Endothelial cell of umbilical vein (primary cell): ENCODE data around the gene MKLN1. TPM values are rescaled to one million over a fixed set of nuclear protein-coding genes. Genes with fewer than 3 reads are reported as not detected.

ENCODE experiments used
- BruUV-seq: library from RNA; stranded (reverse); fragments of 400-500 nt; replicated peaks from 2 replicates; lab custom pipeline; 2021; lab: Mats Ljungman, UMichigan
- CTCF ChIA-PET: fragments of 300-600, 350-600 bp; sonication (Branson Sonifier 250); formaldehyde crosslinking; loops from one replicate; lab custom pipeline; 2021; ENCODE audit warnings: antibody characterized with exemption, inconsistent platforms; lab: Charles Lee
- POLR2A ChIA-PET: fragments of 300-600, 350-600 bp; sonication (Branson Sonifier 250); formaldehyde crosslinking; loops from one replicate; lab custom pipeline; 2021; ENCODE audit warnings: antibody characterized with exemption, inconsistent platforms; lab: Charles Lee
- DNase-seq: peaks from one replicate; pipeline ENCODE4 v3.0.0-alpha.2; 2011; ENCODE audit warnings: low read depth, low spot score
- FAIRE-seq: peaks from 2 replicates; lab custom pipeline; 2011; peaks lifted over from hg19 to GRCh38; lab: Jason Lieb, UNC
- H2AFZ ChIP-seq: 2 replicates; pipeline ENCODE4 v1.6.0; 2012; ENCODE audit warnings: low read depth, low read length, control low read depth, inconsistent platforms
- H3K27ac ChIP-seq: 2 replicates; pipeline ENCODE4 v1.5.1; 2011; ENCODE audit warnings: low read depth, mild to moderate bottlenecking, control low read depth, low read length, moderate library complexity; ENCODE audit not compliant: insufficient read depth
- H3K27me3 ChIP-seq, 2 experiments: 2 replicates each; pipeline versions ENCODE4 v1.6.0 to v1.6.1; 2011; ENCODE audit warnings: low read length in 2 of 2, mixed read lengths in 1 of 2; ENCODE audit not compliant: control insufficient read depth in 2 of 2, insufficient read depth in 2 of 2
- H3K36me3 ChIP-seq, 2 experiments: 2 replicates in 1 of 2; 3 replicates in 1 of 2; pipeline ENCODE4 v1.5.1; 2011; ENCODE audit warnings: low read length in 2 of 2, mild to moderate bottlenecking in 1 of 2, moderate library complexity in 1 of 2; ENCODE audit not compliant: control insufficient read depth in 2 of 2, insufficient read depth in 2 of 2; ENCODE audit errors: extremely low read depth in 1 of 2
- H3K4me1 ChIP-seq: 3 replicates; pipeline ENCODE4 v1.5.1; 2011; ENCODE audit warnings: mild to moderate bottlenecking, low read length; ENCODE audit not compliant: control insufficient read depth, insufficient read depth; ENCODE audit errors: extremely low read depth
- H3K4me2 ChIP-seq: 2 replicates; pipeline ENCODE4 v1.6.1; 2011; ENCODE audit warnings: low read length, control low read depth, mixed read lengths; ENCODE audit not compliant: insufficient read depth
- H3K4me3 ChIP-seq, 3 experiments: fragments of 200-600 bp in 1 of 3; sonication (generic), shearing (Covaris generic) in 1 of 3; replicated peaks in 1 of 3; 2 replicates each; pipeline ENCODE4 v1.5.1; 2011 to 2016; ENCODE audit warnings: control low read depth in 3 of 3, low read length in 3 of 3, mild to moderate bottlenecking in 2 of 3, inconsistent platforms in 1 of 3, low read depth in 1 of 3, moderate library complexity in 1 of 3; ENCODE audit not compliant: insufficient read depth in 1 of 3
- H3K79me2 ChIP-seq: 2 replicates; pipeline ENCODE4 v1.6.0; 2012; ENCODE audit warnings: low read length, inconsistent platforms; ENCODE audit not compliant: control insufficient read depth, insufficient read depth
- H3K9ac ChIP-seq: replicated peaks from 2 replicates; pipeline ENCODE3; 2011; ENCODE audit warnings: low read length, control low read depth; ENCODE audit not compliant: insufficient read depth; ENCODE audit errors: extremely low read depth
- H3K9me1 ChIP-seq: replicated peaks from 3 replicates; pipeline ENCODE4 v1.6.0; 2011; ENCODE audit warnings: mild to moderate bottlenecking, low read length; ENCODE audit not compliant: control insufficient read depth, insufficient read depth; ENCODE audit errors: extremely low read depth
- H3K9me3 ChIP-seq: replicated peaks from 2 replicates; pipeline ENCODE4 v1.5.1; 2012; ENCODE audit warnings: low read length, inconsistent platforms; ENCODE audit not compliant: control insufficient read depth, insufficient read depth
- H4K20me1 ChIP-seq: replicated peaks from 2 replicates; pipeline ENCODE3; 2011; ENCODE audit warnings: mild to moderate bottlenecking, low read length; ENCODE audit not compliant: control insufficient read depth, insufficient read depth; ENCODE audit errors: extremely low read depth
- JUN ChIP-seq: IDR thresholded peaks from 2 replicates; pipeline ENCODE4 v1.6.1; 2011; ENCODE audit warnings: borderline replicate concordance, low read depth; ENCODE audit not compliant: insufficient read length, insufficient read depth
- MAX ChIP-seq: IDR thresholded peaks from 2 replicates; pipeline ENCODE4 v1.6.1; 2011; ENCODE audit not compliant: insufficient read depth, insufficient read length
- MYC ChIP-seq: IDR thresholded peaks from one replicate; pipeline ENCODE4 v1.6.1; 2011; ENCODE audit warnings: mild to moderate bottlenecking, low read depth, low read length
- POLR2AphosphoS5 ChIP-seq: IDR thresholded peaks from 2 replicates; pipeline ENCODE4 v1.6.1; 2012; ENCODE audit warnings: low read depth, mild to moderate bottlenecking, control low read depth, low read length, moderate library complexity; ENCODE audit not compliant: insufficient read depth
- dilution Hi-C: fragments of 300-500 bp; cut with MboI; formaldehyde crosslinking; loops from one replicate; pipeline ENCODE4 v1.15.0; 2019; ENCODE audit warnings: low sequenced_read_pairs; ENCODE audit not compliant: extremely low pct_ligation_motif_present
- intact Hi-C: fragments of 100-400 bp; cut with micrococcal nuclease; formaldehyde crosslinking; loops from one replicate; pipeline ENCODE4 v1.10.0; 2022
- polyA plus RNA-seq, 4 experiments: library from polyadenylated mRNA; depleted of rRNA in 3 of 4; stranded (reverse) in 3 of 4; unstranded in 1 of 4; fragments of >200 nt; gene quantifications; 2 replicates each; pipeline versions ENCODE4 v1.2.1 to v1.2.3, GENCODE V29; 2011 to 2012; ENCODE audit warnings: missing spikeins in 1 of 4
- total RNA-seq: library from RNA; stranded (reverse); gene quantifications from 2 replicates; pipeline ENCODE4 v1.2.3, GENCODE V29; 2021

Gene MKLN1
- total and polyA plus RNA-seq, 2 donors (not counting 3 experiments of a cell fraction or from before 2014, with no cell fraction given) = 12.2 to 32.1 TPM

- BruUV-seq = no TSS peak
- Histone ChIP-seq H3K9me3 (no peaks in the 10 kb centered on the region), H3K36me3 (no peaks in the 10 kb centered on the region), H3K9me1 (no peaks in the 10 kb centered on the region), H2AFZ (peak overlapping the region; percentile 40), H3K27me3 (peaks cover 0 to 2% of the 10 kb centered on the region in 2 experiments), H3K4me2 (no peak overlapping the region), H3K27ac (no peak overlapping the region), H3K79me2 (no peaks in the 10 kb centered on the region), H4K20me1 (no peaks in the 10 kb centered on the region), H3K4me3 (no peak overlapping the region), H3K4me1 (no peaks in the 10 kb centered on the region), H3K9ac (no peak overlapping the region)
- ChIA-PET POLR2A (no interaction called here), CTCF (interaction anchor here (1.3 to 1.5 kb wide), 2 partner anchors 10 to 26 kb away, joined by 3 to 4 read pairs; no protein-coding TSS in a partner anchor)
- intact Hi-C loops = no loop called here
- no peak for TF ChIP-seq MYC
- peak; percentile 11 for DNase-seq
- FAIRE-seq = no peak
- dilution Hi-C loops = no loop called here
Observed at GRCh38 chr7:131284702-131285419, 42.8 kb upstream of the MKLN1 start.

GRCh38 chr7:131285556-131285955, 42.1 kb upstream of the MKLN1 start:
- CTCF ChIA-PET = interaction anchor here (1.3 to 1.5 kb wide), 2 partner anchors 11 to 27 kb away, joined by 3 to 4 read pairs; no protein-coding TSS in a partner anchor
- POLR2A ChIA-PET = no interaction called here
- H3K4me2 ChIP-seq = no peak overlapping the region
- no peaks in the 10 kb centered on the region for H3K9me3 ChIP-seq
- H3K27me3 ChIP-seq = peaks cover 0 to 2% of the 10 kb centered on the region in 2 experiments
- no peak overlapping the region for H3K9ac ChIP-seq
- H4K20me1 ChIP-seq = no peaks in the 10 kb centered on the region
- dilution Hi-C loops (no loop called here), intact Hi-C loops (no loop called here)
- no peaks in the 10 kb centered on the region for H3K9me1 ChIP-seq
- no TSS peak for BruUV-seq
- no peak for TF ChIP-seq POLR2AphosphoS5
- TF ChIP-seq JUN = no peak
- no peak for TF ChIP-seq MAX
- no peaks in the 10 kb centered on the region for H3K4me1 ChIP-seq
- no peak for DNase-seq
- no peak overlapping the region for H2AFZ ChIP-seq
- no peaks in the 10 kb centered on the region for H3K36me3 ChIP-seq
- H3K79me2 ChIP-seq = no peaks in the 10 kb centered on the region
- no peak for FAIRE-seq
- no peak overlapping the region for H3K27ac ChIP-seq
- H3K4me3 ChIP-seq = no peak overlapping the region
